HG02763 (cell line): ENCODE measurements around the gene NRXN3.

Experiments used
- ATAC-seq: cut with Tn5 transposase; IDR thresholded peaks from one replicate; pipeline ENCODE4 v1.9.1; 2021; ENCODE audit warnings: mild to moderate bottlenecking, moderate library complexity; ENCODE audit not compliant: unreplicated experiment

Gene NRXN3

DNA sequence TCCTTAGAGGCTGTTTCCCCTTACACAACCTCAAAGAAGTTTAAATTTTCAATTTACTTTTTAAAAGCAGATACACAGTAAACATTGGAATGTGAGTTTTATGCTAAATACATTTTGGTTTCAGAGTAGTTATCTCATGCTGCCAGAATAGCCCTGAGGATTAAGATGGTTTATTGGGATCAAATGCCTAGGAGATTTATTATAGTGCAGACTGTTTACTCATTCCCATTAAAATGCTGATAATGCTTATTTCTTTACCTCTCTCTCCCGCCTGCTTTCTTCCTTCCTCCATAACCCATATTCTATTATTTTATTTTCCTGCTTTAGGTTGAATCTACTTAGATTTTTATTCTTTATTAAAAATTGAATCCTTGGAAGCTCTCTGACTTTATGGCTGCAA, 1701.0 kb downstream of the NRXN3 start:
- no peak for ATAC-seq

GRCh38 chr14:79878229-79878628, 1708.1 kb downstream of the NRXN3 start:
- ATAC-seq: no peak

GRCh38 chr14:79878785-79879184, 1708.6 kb downstream of the NRXN3 start:
- ATAC-seq: no peak

DNA sequence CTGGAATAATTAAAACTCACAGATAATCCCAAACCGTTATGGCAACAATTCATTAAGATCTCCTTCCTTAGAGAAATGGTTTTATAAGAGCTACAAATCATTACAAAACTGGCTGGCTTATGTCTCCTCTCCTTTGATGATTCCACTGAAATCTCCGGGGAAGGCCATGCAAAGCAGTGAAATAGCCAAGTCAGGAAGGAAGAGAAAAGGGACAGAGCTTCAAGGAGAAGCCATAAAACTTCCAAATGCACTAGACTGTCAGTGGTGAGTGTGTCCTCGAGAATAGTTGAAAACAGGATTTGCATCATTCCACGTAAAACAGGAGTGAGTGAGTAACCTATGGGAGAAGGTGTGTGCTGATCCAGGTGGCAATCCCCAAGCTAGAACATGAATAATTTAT, 1711.1 kb downstream of the NRXN3 start:
- no peak for ATAC-seq

DNA sequence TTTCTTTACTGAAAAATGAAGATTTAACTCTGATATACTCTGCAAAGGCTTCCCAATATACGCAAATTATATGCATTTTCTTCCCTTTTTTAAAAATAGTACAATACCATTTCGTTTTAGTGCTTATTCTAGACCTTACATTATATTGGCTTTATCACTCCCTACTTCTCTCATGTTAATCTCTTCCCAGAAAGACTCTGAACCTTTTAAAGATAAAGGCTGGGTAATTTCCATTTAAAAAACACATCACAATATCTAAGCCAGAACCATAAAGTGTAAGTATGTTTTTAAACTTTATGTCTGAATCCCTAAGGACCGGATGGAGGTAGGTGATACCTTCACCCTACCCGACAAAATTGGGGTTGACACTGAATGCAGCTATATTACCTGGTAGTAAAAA, 1720.4 kb downstream of the NRXN3 start:
- no peak for ATAC-seq

- no peak for ATAC-seq
Observed at GRCh38 chr14:79896009-79896408, 1725.8 kb downstream of the NRXN3 start.

DNA sequence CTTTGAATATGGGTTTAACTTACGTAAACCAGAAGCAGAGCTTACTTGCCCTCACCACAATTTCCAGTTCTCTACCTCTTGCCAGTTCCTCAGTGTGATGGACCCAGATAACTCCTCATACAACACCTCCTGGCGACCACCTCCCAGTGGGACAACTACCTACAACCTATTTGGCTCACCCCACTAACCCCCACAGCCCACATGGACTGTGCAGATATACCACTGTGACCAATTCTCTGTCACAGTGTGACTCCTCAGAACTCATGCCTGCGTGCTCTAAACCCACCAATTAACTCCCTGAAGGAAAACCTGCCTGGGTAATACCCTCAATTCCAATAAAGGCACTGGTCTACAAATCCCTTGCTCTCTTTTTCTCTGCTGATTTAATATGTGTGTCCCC, 1729.4 kb downstream of the NRXN3 start:
- ATAC-seq: no peak

- ATAC-seq: no peak
Observed at GRCh38 chr14:79904497-79904896, 1734.3 kb downstream of the NRXN3 start.

GRCh38 chr14:79906994-79907393, 1736.8 kb downstream of the NRXN3 start:
- no peak for ATAC-seq

- ATAC-seq: no peak
Observed at GRCh38 chr14:79910086-79910485, 1739.9 kb downstream of the NRXN3 start.

DNA sequence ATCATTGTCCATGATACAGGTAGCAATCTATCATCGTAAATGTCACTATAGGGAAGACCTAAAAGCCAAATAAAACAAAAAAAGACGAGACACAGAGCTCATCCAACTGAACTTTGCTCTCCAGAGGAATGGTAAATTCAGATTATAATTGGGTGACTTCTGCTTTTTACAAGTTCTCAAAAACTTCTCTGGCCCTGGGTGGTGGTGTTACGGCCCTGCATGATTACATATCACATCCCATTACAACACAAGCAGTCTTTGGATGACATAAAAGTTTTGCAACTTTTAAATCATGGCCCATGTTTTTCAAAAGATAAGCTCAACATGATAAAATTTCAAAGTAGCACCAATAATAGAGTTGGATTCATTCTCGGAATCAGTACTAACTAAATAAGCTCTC, 1741.6 kb downstream of the NRXN3 start:
- ATAC-seq: no peak

GRCh38 chr14:79914595-79914994, 1744.4 kb downstream of the NRXN3 start:
- no peak for ATAC-seq

DNA sequence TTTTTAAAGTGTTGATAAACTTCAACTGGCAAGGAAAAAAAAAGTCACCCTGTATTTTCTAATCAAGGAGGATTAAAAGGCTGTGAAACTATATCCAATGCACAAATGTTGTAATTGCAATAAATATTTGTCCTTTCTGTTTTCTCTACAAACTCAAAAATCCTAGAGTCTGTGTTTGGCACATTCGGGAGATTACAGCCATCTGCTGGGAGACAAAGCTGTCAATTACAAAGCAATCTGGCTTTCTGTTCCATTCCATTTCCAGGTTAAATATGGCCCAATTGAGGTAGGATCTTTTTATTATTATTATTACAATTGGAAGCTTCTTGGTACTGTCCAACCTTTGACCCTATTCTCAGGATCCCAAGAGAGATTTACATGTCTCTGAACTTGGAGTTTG, 1745.2 kb downstream of the NRXN3 start:
- no peak for ATAC-seq

- no peak for ATAC-seq
Observed at GRCh38 chr14:79916281-79916680, 1746.1 kb downstream of the NRXN3 start.

GRCh38 chr14:79916892-79917291, 1746.7 kb downstream of the NRXN3 start:
- ATAC-seq: no peak
